BE2C (cell line): ENCODE results near the gene KCNK5.

Experiments used
- DNase-seq: peaks from one replicate; pipeline ENCODE4 v3.0.0-alpha.2; 2020
- H3K27me3 ChIP-seq: fragments of 250-450 bp; sonication (Bioruptor Pico); 2 replicates; pipeline ENCODE4 v1.5.1; 2020; ENCODE audit warnings: mild to moderate bottlenecking
- H3K36me3 ChIP-seq: fragments of 250-450 bp; sonication (Bioruptor Pico); 2 replicates; pipeline ENCODE4 v1.5.1; 2020; ENCODE audit warnings: mild to moderate bottlenecking
- H3K4me1 ChIP-seq: fragments of 250-450 bp; sonication (Bioruptor Pico); 2 replicates; pipeline ENCODE4 v1.5.1; 2020
- H3K4me3 ChIP-seq: 2 replicates; pipeline ENCODE4 v1.5.1; 2011; ENCODE audit warnings: low read depth, low read length
- H3K9me3 ChIP-seq: fragments of 250-450 bp; sonication (Bioruptor Pico); 2 replicates; pipeline ENCODE4 v1.5.1; 2020
- TF ChIP-seq, protein P1 (sequence below): IDR thresholded peaks from 2 replicates; pipeline ENCODE4 v1.5.1; 2012; ENCODE audit warnings: mild to moderate bottlenecking, low read depth, low read length

Gene KCNK5

DNA sequence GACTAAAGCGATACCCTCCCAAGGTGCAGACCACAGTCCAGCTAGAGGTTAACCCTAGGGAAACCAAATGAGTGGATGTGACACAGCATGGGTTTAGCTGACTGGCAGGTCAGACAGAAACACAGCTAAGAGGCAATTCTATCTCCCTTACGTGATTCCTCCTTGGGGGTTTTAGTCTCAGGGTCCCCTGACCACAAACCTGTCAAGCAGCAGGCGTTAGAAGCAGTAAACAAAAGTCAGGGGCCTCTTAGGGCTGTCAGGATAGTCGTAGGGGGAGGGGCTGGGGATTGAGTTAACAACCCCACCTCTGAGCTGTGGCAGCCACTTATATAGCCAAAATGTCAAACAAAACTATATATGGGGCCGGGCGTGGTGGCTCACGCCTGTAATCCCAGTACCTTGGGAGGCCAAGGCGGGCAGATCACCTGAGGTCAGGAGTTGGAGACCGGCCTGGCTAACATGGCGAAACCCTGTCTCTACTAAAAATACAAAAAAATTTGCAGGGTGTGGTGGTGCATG, 13.6 kb downstream of the KCNK5 start:
- no peaks in the 10 kb centered on the region for H3K4me1 ChIP-seq
- DNase-seq: no peak
- H3K36me3 ChIP-seq: no peaks in the 10 kb centered on the region

DNA sequence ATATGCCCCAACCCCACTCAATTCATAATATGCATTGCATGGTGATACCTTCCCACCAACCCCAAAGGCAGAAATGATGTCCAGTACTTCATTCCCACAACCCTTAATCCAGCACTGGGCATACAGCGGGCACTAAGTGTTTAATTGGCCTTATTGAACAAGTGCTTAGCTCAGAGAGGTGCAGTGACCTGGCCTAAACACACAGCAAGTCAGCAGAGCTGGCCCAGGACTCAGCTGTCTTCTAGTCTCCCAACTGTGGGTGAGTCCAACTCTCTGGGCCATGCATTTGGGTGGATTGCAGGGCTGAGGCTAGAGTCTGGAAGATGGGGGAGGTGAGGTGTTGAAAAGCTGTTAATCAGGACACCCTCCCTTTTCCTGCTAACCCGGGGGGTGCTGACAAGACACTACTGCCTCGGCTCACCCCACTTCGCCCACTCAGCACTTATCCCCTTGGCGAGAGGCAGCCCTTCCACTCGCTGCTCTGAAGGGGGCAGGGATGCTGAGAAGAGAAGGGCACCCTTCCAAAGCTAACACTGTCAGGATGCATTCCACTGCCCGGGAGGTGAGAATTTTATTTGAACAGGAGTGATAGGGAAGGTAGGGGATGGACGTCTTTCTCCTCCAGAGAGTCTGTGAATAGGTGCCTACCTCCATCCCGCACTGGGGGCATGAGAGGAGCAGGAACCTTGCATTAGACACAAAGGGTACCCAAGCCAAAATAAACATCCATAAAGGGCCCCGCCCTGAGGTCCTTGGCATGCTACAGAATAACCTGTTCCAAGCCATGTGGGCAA, 14.2 kb downstream of the KCNK5 start:
- Histone ChIP-seq H3K27me3 (no peaks in the 10 kb centered on the region), H3K36me3 (no peaks in the 10 kb centered on the region), H3K4me3 (no peak overlapping the region), H3K9me3 (no peaks in the 10 kb centered on the region), H3K4me1 (no peaks in the 10 kb centered on the region)
- TF ChIP-seq, protein P1, sequence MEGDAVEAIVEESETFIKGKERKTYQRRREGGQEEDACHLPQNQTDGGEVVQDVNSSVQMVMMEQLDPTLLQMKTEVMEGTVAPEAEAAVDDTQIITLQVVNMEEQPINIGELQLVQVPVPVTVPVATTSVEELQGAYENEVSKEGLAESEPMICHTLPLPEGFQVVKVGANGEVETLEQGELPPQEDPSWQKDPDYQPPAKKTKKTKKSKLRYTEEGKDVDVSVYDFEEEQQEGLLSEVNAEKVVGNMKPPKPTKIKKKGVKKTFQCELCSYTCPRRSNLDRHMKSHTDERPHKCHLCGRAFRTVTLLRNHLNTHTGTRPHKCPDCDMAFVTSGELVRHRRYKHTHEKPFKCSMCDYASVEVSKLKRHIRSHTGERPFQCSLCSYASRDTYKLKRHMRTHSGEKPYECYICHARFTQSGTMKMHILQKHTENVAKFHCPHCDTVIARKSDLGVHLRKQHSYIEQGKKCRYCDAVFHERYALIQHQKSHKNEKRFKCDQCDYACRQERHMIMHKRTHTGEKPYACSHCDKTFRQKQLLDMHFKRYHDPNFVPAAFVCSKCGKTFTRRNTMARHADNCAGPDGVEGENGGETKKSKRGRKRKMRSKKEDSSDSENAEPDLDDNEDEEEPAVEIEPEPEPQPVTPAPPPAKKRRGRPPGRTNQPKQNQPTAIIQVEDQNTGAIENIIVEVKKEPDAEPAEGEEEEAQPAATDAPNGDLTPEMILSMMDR: no peak
- DNase-seq: no peak

More for the DNA sequence above, 13.6 kb downstream of the KCNK5 start:
- no peaks in the 10 kb centered on the region for H3K9me3 ChIP-seq
- H3K27me3 ChIP-seq: no peaks in the 10 kb centered on the region
- TF ChIP-seq, protein P1: no peak
- H3K4me3 ChIP-seq: no peak overlapping the region

DNA sequence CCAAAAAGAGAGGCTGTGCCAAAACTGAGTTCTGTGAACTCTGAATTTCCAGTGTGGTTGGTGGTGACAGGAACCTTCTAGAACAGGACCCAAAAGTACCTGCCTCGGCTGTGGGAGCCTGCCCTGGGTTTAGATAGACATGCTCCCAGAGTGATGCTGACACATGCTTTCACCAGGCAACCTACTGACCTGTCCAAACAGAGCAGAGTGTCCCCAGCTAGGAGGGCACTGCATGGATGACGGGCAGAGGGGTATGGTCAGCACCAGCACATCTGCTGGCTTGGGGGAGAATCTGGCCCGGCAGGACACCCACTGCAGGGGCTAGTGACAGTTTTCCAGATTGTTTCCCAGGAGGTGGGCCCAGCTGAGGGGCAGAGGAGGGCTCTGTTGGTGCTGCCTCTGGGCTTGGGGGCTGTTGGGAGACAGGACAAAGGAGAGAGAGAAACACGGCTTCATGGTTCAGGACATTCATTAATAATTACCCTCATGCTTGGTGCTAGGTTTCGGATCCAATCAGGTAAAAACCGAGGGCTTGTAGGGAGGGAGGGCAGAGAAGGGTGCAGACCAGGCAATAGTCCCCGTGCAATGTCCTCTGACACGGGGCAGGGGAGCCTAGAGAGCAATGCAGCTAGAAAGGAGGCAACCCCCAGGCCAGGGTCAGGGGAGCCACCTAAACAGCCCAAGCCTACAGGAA, 15.0 kb downstream of the KCNK5 start:
- Histone ChIP-seq H3K4me3 (no peak overlapping the region), H3K36me3 (no peaks in the 10 kb centered on the region), H3K27me3 (no peaks in the 10 kb centered on the region), H3K9me3 (no peaks in the 10 kb centered on the region), H3K4me1 (no peaks in the 10 kb centered on the region)
- DNase-seq: no peak
- TF ChIP-seq, protein P1: no peak

DNA sequence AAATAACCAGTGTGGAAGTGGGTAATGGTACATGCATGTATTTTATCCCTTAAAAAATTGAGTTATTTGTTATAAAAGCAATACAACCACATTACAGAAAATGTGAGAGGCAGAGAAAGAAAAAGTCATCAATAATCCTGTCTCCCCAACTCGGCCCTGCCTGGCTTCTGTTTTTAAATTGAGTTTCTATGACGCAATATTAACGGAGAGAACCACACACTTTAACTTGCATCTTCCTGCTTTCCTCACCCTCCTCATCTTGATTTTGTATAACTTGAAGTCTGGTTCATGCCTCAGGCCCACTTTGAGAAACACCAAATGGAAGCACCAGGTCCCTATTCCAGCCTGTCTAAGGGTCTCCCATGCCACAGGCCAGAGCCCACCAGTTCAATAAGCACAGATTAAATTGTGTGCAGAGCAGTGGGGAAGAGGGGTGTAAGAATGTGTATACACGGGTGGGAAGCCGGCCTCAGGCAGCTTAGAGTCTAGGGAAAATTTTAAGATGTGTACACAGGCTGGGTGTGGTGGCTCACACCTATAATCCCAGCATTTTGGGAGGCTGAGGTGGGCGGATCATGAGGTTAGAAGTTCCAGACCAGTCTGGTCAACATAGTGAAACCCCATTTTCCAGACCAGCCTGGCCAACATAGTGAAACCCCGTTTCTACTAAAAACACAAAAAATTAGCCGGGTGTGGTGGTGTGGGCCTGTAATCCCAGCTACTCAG, 15.9 kb downstream of the KCNK5 start:
- no peaks in the 10 kb centered on the region for H3K9me3 ChIP-seq
- no peaks in the 10 kb centered on the region for H3K36me3 ChIP-seq
- DNase-seq: no peak
- no peaks in the 10 kb centered on the region for H3K27me3 ChIP-seq
- TF ChIP-seq, protein P1: no peak
- no peak overlapping the region for H3K4me3 ChIP-seq
- H3K4me1 ChIP-seq: no peaks in the 10 kb centered on the region

DNA sequence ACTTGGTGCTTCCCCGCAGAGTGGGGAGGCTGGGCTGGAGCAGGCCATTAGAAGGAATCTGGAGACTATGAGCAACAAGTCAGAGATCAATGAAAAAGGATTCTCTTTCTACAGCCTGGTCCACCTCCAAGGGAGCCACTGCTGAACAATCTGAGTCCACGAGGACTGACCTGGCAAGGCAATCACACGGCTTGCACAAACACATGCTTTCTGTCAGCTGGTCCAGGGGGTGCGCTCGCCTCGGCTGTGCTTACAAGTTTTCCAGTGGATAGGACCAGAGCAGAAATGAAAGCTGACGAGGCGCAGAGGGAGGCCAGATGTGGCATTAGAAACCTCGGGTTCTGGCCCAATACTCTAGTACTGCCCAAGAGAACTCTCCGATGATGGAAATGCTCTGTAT, 18.1 kb downstream of the KCNK5 start:
- Histone ChIP-seq H3K9me3 (no peaks in the 10 kb centered on the region), H3K4me3 (no peak overlapping the region), H3K4me1 (no peaks in the 10 kb centered on the region), H3K36me3 (no peaks in the 10 kb centered on the region), H3K27me3 (no peaks in the 10 kb centered on the region)
- TF ChIP-seq, protein P1: no peak
- DNase-seq: no peak
